ENCODE results near the gene PACRG. TPM values are rescaled to one million over a fixed set of nuclear protein-coding genes. Genes with fewer than 3 reads are reported as not detected.

The PACRG gene
- total RNA-seq, 1 donor, result 1.4 TPM

- Histone ChIP-seq H2AFZ (ENCODE audit: low read length) (no peak overlapping the region), H3K4me1 (ENCODE audit: insufficient read depth, low read length) (no peaks in the 10 kb centered on the region), H4K20me1 (ENCODE audit: insufficient read depth, low read length) (no peaks in the 10 kb centered on the region), H3K27ac (ENCODE audit: low read depth, low read length) (no peak overlapping the region), H3K27me3 (ENCODE audit: insufficient read depth, low read length) (no peaks in the 10 kb centered on the region), H3K4me2 (ENCODE audit: insufficient read depth, low read length) (no peak overlapping the region), H3K4me3 (ENCODE audit: insufficient read depth, low read length) (no peak overlapping the region), H3K36me3 (ENCODE audit: insufficient read depth, low read length) (no peaks in the 10 kb centered on the region), H3K79me2 (ENCODE audit: insufficient read depth, low read length) (no peaks in the 10 kb centered on the region), H3K9me3 (ENCODE audit: low read depth, low read length) (no peaks in the 10 kb centered on the region)
- TF ChIP-seq CTCF (IDR thresholded peaks at IDR 0.05; ENCODE audit: extremely low read depth, low read depth, low read length), result no peak
- no peak for DNase-seq (ENCODE audit: insufficient read length, low spot score, missing footprints)
These were observed 498.5 kb downstream of the PACRG start for GRCh38 chr6:163226181-163226835.

GRCh38 chr6:163226836-163227485, 499.2 kb downstream of the PACRG start:
- Histone ChIP-seq H3K4me3 (ENCODE audit: insufficient read depth, low read length) (no peak overlapping the region), H3K36me3 (ENCODE audit: insufficient read depth, low read length) (no peaks in the 10 kb centered on the region), H3K4me2 (ENCODE audit: insufficient read depth, low read length) (no peak overlapping the region), H2AFZ (ENCODE audit: low read length) (no peak overlapping the region), H4K20me1 (ENCODE audit: insufficient read depth, low read length) (no peaks in the 10 kb centered on the region), H3K27ac (ENCODE audit: low read depth, low read length) (no peak overlapping the region), H3K27me3 (ENCODE audit: insufficient read depth, low read length) (no peaks in the 10 kb centered on the region), H3K4me1 (ENCODE audit: insufficient read depth, low read length) (no peaks in the 10 kb centered on the region), H3K79me2 (ENCODE audit: insufficient read depth, low read length) (no peaks in the 10 kb centered on the region), H3K9me3 (ENCODE audit: low read depth, low read length) (no peaks in the 10 kb centered on the region)
- no peak for DNase-seq (ENCODE audit: insufficient read length, low spot score, missing footprints)
- no peak for TF ChIP-seq CTCF (IDR thresholded peaks at IDR 0.05; ENCODE audit: extremely low read depth, low read depth, low read length)

- no peak overlapping the region for H3K27ac ChIP-seq (ENCODE audit: low read depth, low read length)
- no peak overlapping the region for H3K4me2 ChIP-seq (ENCODE audit: insufficient read depth, low read length)
- H3K79me2 ChIP-seq (ENCODE audit: insufficient read depth, low read length), result no peaks in the 10 kb centered on the region
- TF ChIP-seq CTCF (IDR thresholded peaks at IDR 0.05; ENCODE audit: extremely low read depth, low read depth, low read length), result no peak
- no peaks in the 10 kb centered on the region for H4K20me1 ChIP-seq (ENCODE audit: insufficient read depth, low read length)
- no peaks in the 10 kb centered on the region for H3K9me3 ChIP-seq (ENCODE audit: low read depth, low read length)
- H3K4me3 ChIP-seq (ENCODE audit: insufficient read depth, low read length), result no peak overlapping the region
- H3K4me1 ChIP-seq (ENCODE audit: insufficient read depth, low read length), result no peaks in the 10 kb centered on the region
- H2AFZ ChIP-seq (ENCODE audit: low read length), result no peak overlapping the region
- H3K36me3 ChIP-seq (ENCODE audit: insufficient read depth, low read length), result no peaks in the 10 kb centered on the region
- no peak for DNase-seq (ENCODE audit: insufficient read length, low spot score, missing footprints)
- H3K27me3 ChIP-seq (ENCODE audit: insufficient read depth, low read length), result no peaks in the 10 kb centered on the region
These were observed 500.3 kb downstream of the PACRG start for GRCh38 chr6:163228041-163228440.

- Histone ChIP-seq H3K9me3 (ENCODE audit: low read depth, low read length) (no peaks in the 10 kb centered on the region), H3K27ac (ENCODE audit: low read depth, low read length) (no peak overlapping the region), H3K79me2 (ENCODE audit: insufficient read depth, low read length) (no peaks in the 10 kb centered on the region), H3K36me3 (ENCODE audit: insufficient read depth, low read length) (no peaks in the 10 kb centered on the region), H2AFZ (ENCODE audit: low read length) (no peak overlapping the region), H3K4me3 (ENCODE audit: insufficient read depth, low read length) (no peak overlapping the region), H3K27me3 (ENCODE audit: insufficient read depth, low read length) (no peaks in the 10 kb centered on the region), H3K4me2 (ENCODE audit: insufficient read depth, low read length) (no peak overlapping the region), H3K4me1 (ENCODE audit: insufficient read depth, low read length) (no peaks in the 10 kb centered on the region), H4K20me1 (ENCODE audit: insufficient read depth, low read length) (no peaks in the 10 kb centered on the region)
- no peak for TF ChIP-seq CTCF (IDR thresholded peaks at IDR 0.05; ENCODE audit: extremely low read depth, low read depth, low read length)
- DNase-seq (ENCODE audit: insufficient read length, low spot score, missing footprints), result no peak
These were observed 501.3 kb downstream of the PACRG start for GRCh38 chr6:163229050-163229449.
